ENCODE data around the gene VPS11.
A peak's percentile ranks its signal among the peaks of the same experiment; 100 is the strongest.
"Not testable (repeated sequence)": the region's sequence is repeated elsewhere in the genome, so short reads cannot be mapped to it uniquely, and the experiment has no call there.

The VPS11 gene

GRCh38 chr11:119067371-119068222 lies at the start of gene VPS11:
VPS11 (plus strand) TSS chr11:119067818; CDS start chr11:119067824, 6 bp downstream.
- DNase-seq (ENCODE audit: low read depth) = peak; percentile 92

GRCh38 chr11:119018074-119018938 lies 49.3 kb upstream of the VPS11 start, which contains the start of the genes RPS25 and TRAPPC4:
RPS25 (minus strand) TSS chr11:119018343; CDS start chr11:119018284, 59 bp downstream.
TRAPPC4 (plus strand) TSS chr11:119018766; CDS start chr11:119018796, 30 bp downstream.
- peak; percentile 89 for DNase-seq (ENCODE audit: low read depth)

GRCh38 chr11:119019996-119020395 lies 47.6 kb upstream of the VPS11 start:
- no peak for DNase-seq (ENCODE audit: low read depth)

- no peak for DNase-seq (ENCODE audit: low read depth)
Observed at GRCh38 chr11:119021631-119022030, 46.0 kb upstream of the VPS11 start.

- DNase-seq (ENCODE audit: low read depth) = no peak
Observed at GRCh38 chr11:119023741-119024140, 43.9 kb upstream of the VPS11 start.

GRCh38 chr11:119024430-119025098 lies 43.1 kb upstream of the VPS11 start:
- DNase-seq (ENCODE audit: low read depth) = no peak

- no peak for DNase-seq (ENCODE audit: low read depth)
Observed at GRCh38 chr11:119025099-119025473, 42.5 kb upstream of the VPS11 start.

- DNase-seq (ENCODE audit: low read depth) = no peak
Observed at GRCh38 chr11:119025541-119025940, 42.1 kb upstream of the VPS11 start.

- DNase-seq (ENCODE audit: low read depth) = no peak
Observed at GRCh38 chr11:119025978-119026766, 41.4 kb upstream of the VPS11 start.

- DNase-seq (ENCODE audit: low read depth) = no peak
Observed at GRCh38 chr11:119026970-119027369, 40.6 kb upstream of the VPS11 start.

- DNase-seq (ENCODE audit: low read depth) = no peak
Observed at GRCh38 chr11:119027561-119028345, 39.9 kb upstream of the VPS11 start.

GRCh38 chr11:119028346-119029068 lies 39.1 kb upstream of the VPS11 start:
- DNase-seq (ENCODE audit: low read depth) = no peak

GRCh38 chr11:119029069-119029339 lies 38.6 kb upstream of the VPS11 start:
- no peak for DNase-seq (ENCODE audit: low read depth)

- DNase-seq (ENCODE audit: low read depth) = no peak
Observed at GRCh38 chr11:119029340-119030028, 38.1 kb upstream of the VPS11 start.

- no peak for DNase-seq (ENCODE audit: low read depth)
Observed at GRCh38 chr11:119030029-119030328, 37.6 kb upstream of the VPS11 start.

- DNase-seq (ENCODE audit: low read depth) = peak; percentile 90
Observed at GRCh38 chr11:119030329-119031047, 37.1 kb upstream of the VPS11 start, which contains the start of gene SLC37A4. SLC37A4 (minus strand) TSS chr11:119030877.

- no peak for DNase-seq (ENCODE audit: low read depth)
Observed at GRCh38 chr11:119031912-119032280, 35.7 kb upstream of the VPS11 start.

GRCh38 chr11:119033421-119033820 lies 34.2 kb upstream of the VPS11 start:
- DNase-seq (ENCODE audit: low read depth) = not testable (repeated sequence)

- no peak for DNase-seq (ENCODE audit: low read depth)
Observed at GRCh38 chr11:119034813-119035212, 32.8 kb upstream of the VPS11 start.
